ENCODE measurements around the gene FAM240A. TPM values are rescaled to one million over a fixed set of nuclear protein-coding genes. Genes with fewer than 3 reads are reported as not detected.

FAM240A gene
- total RNA-seq, 1 experiment from 2014 or later = not detected

DNA sequence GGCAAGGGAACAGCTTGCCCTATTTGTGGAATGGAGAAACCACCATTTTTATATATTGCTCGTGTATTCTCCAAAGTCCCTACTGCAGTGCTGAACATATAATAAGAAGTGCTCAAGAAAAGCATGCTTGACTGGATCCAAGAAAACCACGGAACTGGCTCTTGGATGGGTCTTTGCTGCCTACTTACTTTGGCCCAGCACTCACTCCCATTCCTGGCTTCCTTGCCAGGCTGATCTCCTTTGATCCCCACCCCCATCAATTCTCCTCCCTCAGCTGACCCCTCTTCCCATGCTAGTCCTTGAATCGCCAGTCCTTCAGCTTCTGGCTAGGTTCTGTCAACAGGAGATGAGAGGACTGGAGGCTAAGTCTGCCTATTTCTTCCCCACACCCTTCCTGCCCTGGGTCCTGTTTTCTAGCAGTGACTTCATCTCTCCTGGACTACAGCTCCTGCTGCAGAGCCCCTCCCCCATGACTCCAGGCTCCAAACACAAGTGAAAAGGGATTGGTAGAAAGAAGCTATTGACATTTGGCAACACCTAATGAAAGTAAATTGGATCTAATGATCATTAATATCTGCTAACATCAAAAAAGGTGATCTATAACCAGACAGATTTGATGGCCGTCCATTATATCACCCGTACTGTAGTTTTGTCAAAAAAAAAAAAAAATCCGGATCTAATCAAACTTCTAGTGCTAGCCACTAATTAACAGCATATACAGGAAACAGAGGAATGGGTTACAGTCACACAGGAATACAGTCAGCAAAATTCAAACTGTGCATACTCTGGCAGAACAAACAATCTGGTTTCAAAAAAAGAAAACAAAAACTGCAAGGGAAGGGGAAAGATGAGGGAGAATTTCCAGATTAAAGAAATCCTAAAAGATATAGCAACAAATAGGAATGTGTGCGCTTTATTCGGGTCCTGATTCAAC is 7.8 kb downstream of the FAM240A start:
- DNase-seq (ENCODE audit: low spot score) = no peak
- in situ Hi-C loops (cut with HindIII; ENCODE audit: low sequenced_read_pairs) = no loop called here

DNA sequence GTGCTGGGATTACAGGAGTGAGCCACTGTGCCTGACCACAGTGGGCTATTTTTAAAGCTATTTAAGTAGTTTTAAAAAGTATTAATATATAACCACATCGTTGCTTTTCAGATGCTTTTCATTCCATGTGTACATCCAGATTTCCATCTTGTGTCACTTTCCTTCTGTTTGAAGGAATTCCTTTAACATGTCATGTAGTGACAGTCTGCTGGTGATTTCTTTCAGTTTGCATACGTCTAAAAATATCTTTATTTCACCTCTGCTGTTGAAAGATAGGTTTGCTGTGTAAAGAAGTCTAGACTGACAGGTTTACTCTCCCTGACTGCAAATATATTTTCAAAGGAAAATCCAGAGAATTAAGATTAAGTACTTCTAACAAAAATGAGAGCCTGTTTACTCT is 12.2 kb downstream of the FAM240A start:
- in situ Hi-C loops (cut with HindIII; ENCODE audit: low sequenced_read_pairs) = no loop called here
- DNase-seq (ENCODE audit: low spot score) = no peak

DNA sequence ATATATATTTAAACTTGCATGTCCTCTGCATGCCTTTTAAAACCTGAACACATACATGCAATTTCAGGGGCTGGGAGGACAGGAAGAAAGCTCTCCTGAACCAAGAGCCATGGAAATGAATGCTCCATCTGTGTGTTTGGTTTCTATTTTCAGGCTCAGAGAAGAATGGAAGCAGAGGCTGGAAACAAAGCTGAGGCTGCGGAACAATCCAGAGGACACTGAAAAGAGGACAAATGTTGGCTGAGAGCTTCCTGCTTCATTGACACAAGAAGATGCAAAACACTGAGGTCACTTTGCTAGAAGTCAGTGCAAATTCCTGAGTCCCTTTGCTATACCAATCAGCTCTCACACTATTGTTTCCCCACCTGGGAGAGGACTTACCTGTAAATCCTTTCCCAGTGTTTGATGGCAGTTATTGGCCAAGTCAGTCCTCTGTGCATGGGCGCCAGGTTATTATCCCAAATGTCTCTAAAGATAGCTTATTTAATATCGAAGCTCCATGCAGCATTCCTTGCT is 12.7 kb downstream of the FAM240A start:
- no peak for DNase-seq (ENCODE audit: low spot score)
- in situ Hi-C loops (cut with HindIII; ENCODE audit: low sequenced_read_pairs) = no loop called here

DNA sequence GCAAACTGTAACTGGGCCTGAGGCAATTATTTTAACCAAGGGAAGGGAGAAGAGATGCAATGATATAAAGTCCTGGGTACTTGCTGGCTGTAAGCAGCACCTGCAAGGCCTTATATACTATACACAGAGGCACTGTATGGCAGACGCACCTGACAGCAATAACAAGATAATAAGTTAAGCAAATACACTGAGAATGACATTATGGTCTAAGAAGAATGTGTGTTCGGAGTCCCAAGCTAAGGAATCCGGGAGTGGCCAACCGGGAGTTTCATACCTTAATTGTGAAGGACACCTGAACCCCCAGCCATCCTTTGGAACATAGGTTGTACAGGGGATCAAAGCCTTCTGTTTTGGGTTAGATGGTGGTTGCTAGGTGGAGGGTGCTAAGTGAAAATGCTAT is 13.7 kb downstream of the FAM240A start:
- in situ Hi-C loops (cut with HindIII; ENCODE audit: low sequenced_read_pairs) = no loop called here
- DNase-seq (ENCODE audit: low spot score) = no peak

DNA sequence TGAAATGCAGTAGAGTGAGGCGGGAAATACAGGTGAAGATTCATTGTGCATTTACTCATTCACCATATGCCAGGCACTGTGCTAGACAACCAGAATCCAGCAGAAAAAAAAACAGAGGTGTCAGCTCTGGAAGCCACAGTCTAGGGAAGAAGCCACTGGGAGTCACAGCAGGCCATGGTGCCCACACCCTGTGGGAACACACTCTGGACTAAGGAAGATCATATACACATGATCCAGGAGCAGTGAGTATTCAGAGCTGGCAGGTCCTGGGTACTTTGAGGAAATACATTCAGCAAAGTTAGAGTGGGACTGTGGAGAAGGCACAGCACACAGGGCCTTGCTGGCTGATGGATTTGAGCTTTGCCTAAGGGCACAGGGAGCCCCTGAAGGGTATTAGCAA is 14.8 kb downstream of the FAM240A start:
- DNase-seq (ENCODE audit: low spot score) = no peak
- in situ Hi-C loops (cut with HindIII; ENCODE audit: low sequenced_read_pairs) = no loop called here

DNA sequence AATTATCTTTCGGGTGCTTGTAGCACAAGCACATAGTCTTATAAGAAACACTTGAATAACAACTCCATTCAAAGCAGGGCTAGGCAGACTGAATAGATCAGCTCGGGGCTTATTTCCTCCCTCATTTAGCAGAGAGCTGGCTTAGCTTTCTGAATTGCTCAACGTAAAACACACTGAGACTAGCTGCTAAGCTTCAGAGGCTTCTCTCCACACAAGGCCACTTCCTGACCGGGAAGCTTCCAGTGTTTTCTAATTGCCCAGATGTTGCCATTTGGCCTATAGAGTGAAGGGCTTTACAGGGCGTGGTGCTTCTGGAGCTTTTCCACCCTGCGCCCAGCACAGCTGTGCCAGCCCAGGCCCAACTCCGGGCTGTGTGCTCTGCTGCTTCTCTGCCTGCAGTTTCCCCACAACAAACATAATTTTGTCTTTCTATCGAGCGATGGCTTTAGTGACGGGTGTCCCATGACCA is 16.6 kb downstream of the FAM240A start:
- no peak for DNase-seq (ENCODE audit: low spot score)
- in situ Hi-C loops (cut with HindIII; ENCODE audit: low sequenced_read_pairs) = no loop called here

DNA sequence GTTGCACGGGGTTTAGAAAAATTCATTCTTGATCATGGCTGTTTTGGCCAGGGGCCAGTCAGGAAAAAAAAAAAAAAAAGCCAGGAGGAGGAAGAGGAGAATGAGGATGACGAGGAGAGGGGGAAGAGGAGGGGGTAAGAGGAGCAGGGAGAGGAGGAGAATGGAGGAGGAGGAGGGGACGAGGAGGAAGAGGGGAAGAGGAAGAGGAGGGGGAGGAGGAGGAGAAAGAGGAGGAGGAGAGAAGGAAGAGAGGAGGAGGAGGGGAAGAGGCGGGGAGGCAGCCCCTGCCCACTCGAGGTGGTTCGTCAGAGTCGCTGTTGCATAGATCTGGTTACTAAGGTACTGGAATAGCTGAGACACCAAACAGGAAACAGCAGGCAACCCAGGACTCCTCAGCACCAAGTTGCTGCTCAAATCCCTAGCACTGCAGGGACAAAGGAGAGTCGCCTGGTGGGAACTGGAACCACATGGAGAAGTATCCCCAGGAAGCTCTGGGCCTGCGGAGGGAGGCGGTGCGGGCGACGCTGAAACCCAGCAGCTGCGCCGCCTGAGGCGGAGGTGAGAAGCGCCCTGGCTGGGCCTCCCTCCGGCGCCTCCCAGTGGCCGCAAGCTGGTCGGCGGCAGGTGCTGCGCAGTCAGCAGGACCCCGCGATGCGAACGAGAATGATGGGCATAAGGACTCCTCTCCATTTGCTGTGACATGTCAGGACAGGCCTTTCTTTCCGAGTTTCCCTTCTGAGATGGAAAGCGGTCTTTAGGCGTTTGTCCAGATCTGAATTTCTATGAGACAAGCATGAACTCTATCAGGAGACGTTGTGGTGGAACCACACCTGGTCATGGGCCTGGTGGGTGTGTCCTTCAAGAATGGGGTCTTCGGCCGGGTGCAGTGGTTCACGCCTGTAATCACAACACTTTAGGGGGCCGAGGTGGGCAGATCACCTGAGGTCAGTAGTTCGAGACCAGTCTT is 17.5 kb downstream of the FAM240A start:
- in situ Hi-C loops (cut with HindIII; ENCODE audit: low sequenced_read_pairs) = no loop called here
- DNase-seq (ENCODE audit: low spot score) = peak; percentile 58

DNA sequence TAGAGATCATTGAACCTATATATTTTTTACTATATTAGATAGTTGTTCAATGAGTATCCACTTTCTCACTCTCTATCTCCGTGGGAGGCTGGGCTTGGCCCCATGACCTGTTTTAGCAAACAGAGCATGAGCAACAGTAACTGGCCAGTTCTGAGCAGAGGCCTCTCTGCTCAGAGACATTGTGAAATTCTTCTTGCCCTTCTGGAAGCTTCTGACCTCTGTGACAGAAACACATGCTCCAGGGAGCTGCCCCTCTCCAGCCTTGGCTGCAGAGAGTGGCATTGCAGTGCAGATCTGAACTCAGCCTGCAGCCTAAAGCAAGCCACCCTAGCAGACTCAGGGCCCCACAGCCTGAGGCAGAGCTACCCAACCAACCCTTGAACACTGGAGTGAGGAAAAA is 20.5 kb downstream of the FAM240A start:
- no peak for DNase-seq (ENCODE audit: low spot score)
- in situ Hi-C loops (cut with HindIII; ENCODE audit: low sequenced_read_pairs) = no loop called here

DNA sequence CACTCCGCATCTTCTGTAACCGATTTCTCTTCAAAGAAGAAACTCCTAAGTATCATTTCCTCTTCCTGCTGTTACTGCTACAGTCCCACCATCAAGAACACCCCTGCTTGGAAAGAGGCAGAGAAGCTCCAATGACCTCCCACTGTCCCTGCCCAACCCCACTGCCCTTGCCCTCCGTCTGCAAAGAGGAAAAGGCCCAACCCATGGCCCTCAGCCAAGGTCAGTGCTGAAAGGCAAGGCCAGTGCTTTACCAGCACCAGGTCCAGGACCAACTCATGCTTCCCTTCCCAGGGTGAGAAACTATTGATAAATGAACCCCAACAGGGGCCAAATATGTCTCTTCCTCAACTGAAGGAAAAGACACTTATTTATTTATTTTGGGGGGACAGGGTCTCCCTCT is 22.5 kb downstream of the FAM240A start:
- in situ Hi-C loops (cut with HindIII; ENCODE audit: low sequenced_read_pairs) = no loop called here
- DNase-seq (ENCODE audit: low spot score) = no peak

DNA sequence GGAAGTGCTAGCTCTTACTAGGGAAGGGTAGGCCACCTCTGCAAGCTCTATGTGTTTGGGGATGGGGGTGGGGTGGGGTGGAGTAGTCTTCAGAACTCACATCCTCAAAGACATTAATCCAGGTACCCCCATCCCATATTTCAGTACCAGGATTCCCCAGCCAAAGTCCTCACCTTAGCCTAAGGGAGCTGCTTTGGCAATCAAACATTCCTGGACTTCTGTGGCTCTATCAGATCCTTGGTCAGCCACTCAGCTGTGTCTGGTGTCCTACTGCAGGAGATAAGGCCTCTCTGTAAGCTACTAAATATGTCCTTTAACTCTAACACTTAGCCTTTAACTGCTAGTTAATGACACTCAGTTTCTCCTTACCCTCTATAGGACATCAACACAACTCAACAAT is 26.9 kb downstream of the FAM240A start:
- no peak for DNase-seq (ENCODE audit: low spot score)
- in situ Hi-C loops (cut with HindIII; ENCODE audit: low sequenced_read_pairs) = no loop called here

DNA sequence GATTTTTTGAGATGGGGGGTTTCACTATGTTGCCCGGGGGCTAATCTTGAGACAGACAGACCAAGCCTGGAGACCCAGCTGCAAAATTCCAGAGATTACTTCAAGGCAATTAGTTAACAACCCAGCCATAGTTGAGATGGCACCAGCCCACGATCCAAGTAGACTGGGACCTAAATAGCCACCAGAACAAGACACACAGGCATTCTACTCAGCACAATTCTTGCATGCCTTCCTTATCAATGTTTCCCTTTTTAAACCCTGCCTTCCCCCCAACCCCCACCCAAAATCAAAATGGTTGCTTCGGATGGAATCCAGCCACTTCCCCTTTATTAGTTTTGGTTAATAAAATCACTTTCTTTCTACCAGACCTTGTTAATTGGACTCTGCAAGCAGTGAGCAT is 28.6 kb downstream of the FAM240A start:
- in situ Hi-C loops (cut with HindIII; ENCODE audit: low sequenced_read_pairs) = no loop called here
- no peak for DNase-seq (ENCODE audit: low spot score)

DNA sequence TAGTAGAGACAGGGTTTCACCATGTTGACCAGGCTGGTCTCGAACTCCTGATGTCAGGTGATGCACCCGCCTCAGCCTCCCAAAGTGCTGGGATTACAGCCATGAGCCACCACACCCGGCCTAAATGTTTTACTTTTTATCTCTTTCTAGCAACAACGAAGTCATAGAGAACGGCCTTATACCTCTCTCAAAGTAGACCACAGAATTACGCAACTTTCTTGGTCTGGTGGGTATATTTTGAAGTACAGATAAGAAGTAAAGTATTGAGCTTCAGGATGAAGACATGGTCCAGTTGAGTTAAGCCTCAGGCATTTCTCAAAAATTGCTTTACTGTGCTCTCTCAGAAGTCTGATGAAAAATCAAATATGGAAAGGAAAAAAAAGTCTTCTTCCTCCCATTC is 30.6 kb downstream of the FAM240A start:
- in situ Hi-C loops (cut with HindIII; ENCODE audit: low sequenced_read_pairs) = no loop called here
- no peak for DNase-seq (ENCODE audit: low spot score)

DNA sequence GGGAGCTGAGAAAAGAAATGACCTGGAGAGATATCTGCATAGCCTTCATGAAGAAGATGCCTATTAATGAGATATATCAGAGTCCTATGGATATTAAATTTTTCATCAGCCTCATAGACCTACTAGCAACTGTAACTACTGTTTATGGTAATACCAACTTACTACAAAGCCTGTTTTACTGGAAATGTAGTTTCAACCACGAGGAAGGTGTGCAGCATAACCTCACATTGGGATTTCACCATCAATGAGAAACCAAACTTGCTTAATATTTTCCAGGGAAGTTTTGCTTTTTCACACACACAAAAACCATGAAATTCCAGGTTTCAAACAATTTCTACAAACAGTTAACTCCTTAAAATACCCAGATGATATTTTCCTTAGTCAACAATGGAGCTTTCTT is 31.4 kb downstream of the FAM240A start:
- in situ Hi-C loops (cut with HindIII; ENCODE audit: low sequenced_read_pairs) = no loop called here
- no peak for DNase-seq (ENCODE audit: low spot score)

DNA sequence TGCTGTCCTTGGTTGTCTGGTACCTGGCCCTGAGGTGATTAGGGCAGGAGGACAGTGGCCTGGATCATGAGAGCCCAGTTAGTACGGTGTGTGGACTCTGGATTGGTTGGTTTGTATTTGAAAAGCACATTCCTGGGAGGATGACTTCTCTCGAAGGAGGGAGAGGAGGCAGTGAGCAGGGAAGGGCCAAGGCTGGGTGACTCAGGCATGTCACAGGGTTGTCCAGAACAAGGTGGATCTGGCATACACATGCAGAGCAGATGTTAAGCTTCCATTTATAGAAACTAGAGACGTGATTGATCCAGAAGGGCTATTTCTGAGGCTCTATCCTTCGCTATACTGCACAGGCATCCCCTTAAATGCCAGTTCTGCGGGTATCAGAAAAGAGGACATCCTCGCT is 34.4 kb downstream of the FAM240A start:
- no peak for DNase-seq (ENCODE audit: low spot score)

DNA sequence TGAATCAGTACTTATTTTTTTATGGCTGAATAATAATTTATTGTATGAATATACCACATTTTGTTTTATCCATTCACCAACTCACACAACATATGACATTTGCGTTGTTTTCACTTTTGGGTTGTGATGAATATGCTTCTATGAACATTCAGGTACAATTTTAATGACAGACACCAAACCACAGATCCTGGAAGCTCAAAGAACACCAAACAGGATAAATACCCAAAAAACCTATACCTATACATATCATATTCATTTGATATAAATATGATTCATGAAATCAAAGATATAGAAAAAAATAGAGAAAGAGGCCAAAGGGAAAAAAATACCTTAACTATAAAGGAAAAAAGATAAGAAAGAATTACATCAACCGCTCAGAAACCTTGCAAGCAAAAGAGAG is 35.8 kb downstream of the FAM240A start:
- no peak for DNase-seq (ENCODE audit: low spot score)
- in situ Hi-C loops (cut with HindIII; ENCODE audit: low sequenced_read_pairs) = no loop called here

More for the DNA sequence above, 34.4 kb downstream of the FAM240A start:
- in situ Hi-C loops (cut with HindIII; ENCODE audit: low sequenced_read_pairs) = no loop called here

DNA sequence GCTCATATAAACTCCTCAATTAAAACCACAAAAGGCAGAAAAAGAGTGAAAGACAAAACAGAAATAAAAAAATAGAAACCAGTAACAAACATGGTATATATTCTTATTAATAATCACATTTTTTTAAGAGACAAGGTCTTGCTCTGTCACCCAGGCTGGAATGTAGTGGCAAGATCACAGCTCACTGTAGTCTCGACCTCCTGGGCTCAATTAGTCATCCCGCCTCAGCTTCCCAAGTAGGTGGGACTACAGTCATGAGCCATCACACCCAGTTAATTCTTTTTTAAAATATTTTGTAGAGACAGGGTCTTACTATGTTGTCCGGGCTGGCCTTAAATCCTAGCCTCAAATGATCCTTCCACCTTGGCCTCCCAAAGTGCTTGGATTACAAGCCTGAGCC is 37.1 kb downstream of the FAM240A start:
- DNase-seq (ENCODE audit: low spot score) = no peak
- in situ Hi-C loops (cut with HindIII; ENCODE audit: low sequenced_read_pairs) = no loop called here

DNA sequence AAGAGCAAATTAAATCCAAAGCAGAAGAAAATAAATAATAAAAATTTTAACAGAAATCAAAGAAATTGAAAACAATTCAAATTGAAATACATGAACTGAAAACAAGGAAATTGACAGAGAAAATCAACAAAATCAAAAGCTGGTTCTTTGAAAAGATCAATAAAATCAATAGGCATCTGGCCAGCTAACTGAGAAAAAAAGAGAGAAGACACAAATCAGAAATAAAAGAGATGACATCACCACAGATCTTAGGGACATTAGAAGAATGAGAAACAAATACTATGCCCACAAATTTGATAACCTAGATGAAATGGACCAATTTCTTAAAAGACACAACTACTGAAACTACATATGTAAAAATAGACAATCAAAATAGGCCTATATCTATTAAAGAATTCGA is 38.8 kb downstream of the FAM240A start:
- DNase-seq (ENCODE audit: low spot score) = no peak
- in situ Hi-C loops (cut with HindIII; ENCODE audit: low sequenced_read_pairs) = no loop called here

DNA sequence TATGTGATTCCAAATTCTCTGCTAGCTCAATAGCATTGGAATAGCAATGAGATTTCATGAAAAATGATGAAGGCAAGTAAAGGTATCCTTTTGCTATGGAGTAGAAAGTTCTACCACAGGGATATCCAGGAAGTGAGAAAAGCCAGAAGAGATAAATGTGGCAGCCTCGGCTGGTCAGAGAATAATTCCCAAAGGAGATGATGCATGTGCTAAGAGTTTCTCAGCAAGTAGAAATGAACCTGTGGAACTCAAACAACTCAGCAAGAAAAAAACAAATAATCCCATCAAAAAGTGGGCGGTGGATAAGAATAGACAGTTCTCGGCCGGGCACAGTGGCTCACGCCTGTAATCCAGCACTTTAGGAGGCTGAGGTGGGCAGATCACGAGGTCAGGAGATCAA is 42.9 kb downstream of the FAM240A start:
- in situ Hi-C loops (cut with HindIII; ENCODE audit: low sequenced_read_pairs) = no loop called here
- no peak for DNase-seq (ENCODE audit: low spot score)

DNA sequence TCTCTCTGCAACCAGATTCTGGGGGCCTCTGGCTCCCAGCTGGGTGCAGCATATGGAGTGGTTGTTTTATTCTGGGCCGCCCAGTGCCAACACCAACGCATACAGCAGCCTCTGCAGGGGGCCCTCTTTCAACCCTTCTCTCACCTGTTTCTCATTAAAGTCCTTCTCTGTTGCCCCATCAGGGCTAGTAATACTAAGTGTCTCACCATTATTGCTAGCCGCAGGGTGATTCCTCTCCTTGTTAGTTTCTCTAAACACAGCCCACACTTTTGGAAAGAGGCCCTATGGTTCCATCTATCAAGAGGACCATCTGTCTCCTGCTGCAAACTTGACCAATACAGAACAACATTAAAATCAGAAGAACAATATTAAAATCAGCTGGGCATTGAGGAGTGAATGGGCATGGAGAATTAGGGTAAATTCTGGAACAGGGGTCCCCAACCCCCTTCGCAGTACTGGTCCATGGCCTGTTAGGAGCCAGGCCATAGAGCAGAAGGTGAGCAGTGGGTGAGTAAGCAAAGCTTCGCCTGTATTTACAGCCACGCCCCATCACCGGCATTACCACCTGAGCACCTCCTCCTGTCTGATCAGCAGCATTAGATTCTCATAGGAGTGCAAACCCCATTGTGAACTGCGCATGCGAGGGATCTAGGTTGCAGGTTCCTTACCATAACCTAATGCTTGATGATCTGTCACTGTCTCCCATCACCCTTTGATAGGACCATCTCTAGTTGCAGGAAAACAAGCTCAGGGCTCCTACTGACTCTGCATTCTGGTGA is 44.6 kb downstream of the FAM240A start:
- in situ Hi-C loops (cut with HindIII; ENCODE audit: low sequenced_read_pairs) = no loop called here

More for the DNA sequence above, 44.6 kb downstream of the FAM240A start:
- peak; percentile 50 for DNase-seq (ENCODE audit: low spot score)

Data from G401 (cell line).